HCT116 (cell line): ENCODE measurements around the gene SFR1. TPM values are rescaled to one million over a fixed set of nuclear protein-coding genes. Genes with fewer than 3 reads are reported as not detected.

ENCODE experiments used
- ATAC-seq: fragments of 200-7000 bp; cut with Tn5 transposase; 2 replicates; pipeline ENCODE4 v1.9.1; 2020; ENCODE audit warnings: mild to moderate bottlenecking, moderate library complexity
- BruUV-seq: library from RNA; stranded (reverse); fragments of 400-500 nt; replicated peaks from 2 replicates; lab custom pipeline; 2021; lab: Mats Ljungman, UMichigan
- CTCF ChIA-PET: fragments of 300-600 bp; sonication (Branson Sonifier 250); formaldehyde crosslinking; loops from one replicate; lab custom pipeline; 2021; ENCODE audit warnings: antibody characterized with exemption; lab: Charles Lee
- POLR2A ChIA-PET: fragments of 300-600, 350-600 bp; sonication (Branson Sonifier 250); formaldehyde crosslinking; loops from one replicate; lab custom pipeline; 2021; ENCODE audit warnings: antibody characterized with exemption; lab: Charles Lee
- RAD21 ChIA-PET, 2 experiments: fragments of 300-600 bp; sonication (Branson Sonifier 250); formaldehyde crosslinking; loops; one replicate each; lab custom pipeline; 2023; ENCODE audit warnings: low total read pairs in 2 of 2; ENCODE audit not compliant: uncharacterized antibody in 2 of 2, unreplicated experiment in 2 of 2, low non-redundant PET in 1 of 2; lab: Charles Lee
- DNase-seq: peaks from one replicate; pipeline ENCODE4 v3.0.0-alpha.2; 2010; ENCODE audit warnings: low read depth, low spot score
- H2AFZ ChIP-seq: fragments of 200-600 bp; shearing (Covaris generic), sonication (generic); 2 replicates; pipeline ENCODE4 v1.6.1; 2017; ENCODE audit warnings: low read depth, mixed run types, mixed read lengths, antibody characterized with exemption, low read length; ENCODE audit not compliant: poor library complexity, severe bottlenecking
- H3K27ac ChIP-seq: 2 replicates; pipeline ENCODE4 v1.5.1; 2012; ENCODE audit warnings: low read depth, low read length
- H3K27me3 ChIP-seq: fragments of 200-600 bp; sonication (generic); 2 replicates; pipeline ENCODE4 v1.6.1; 2016; ENCODE audit warnings: mixed run types, low read length, mixed read lengths; ENCODE audit not compliant: insufficient read depth
- H3K36me3 ChIP-seq, 2 experiments: fragments of 200-500 bp in 1 of 2; fragments of 200-600 bp in 1 of 2; sonication (Bioruptor generic) in 1 of 2; sonication (generic) in 1 of 2; 2 replicates each; pipeline versions ENCODE4 v1.5.1 to v1.6.1; 2014 to 2016; ENCODE audit warnings: low read length in 2 of 2, inconsistent platforms in 1 of 2, mixed read lengths in 1 of 2, mixed run types in 1 of 2; ENCODE audit not compliant: insufficient read depth in 2 of 2, control insufficient read depth in 1 of 2
- H3K4me1 ChIP-seq, 2 experiments: fragments of 200-600 bp in 1 of 2; sonication (generic) in 1 of 2; 2 replicates each; pipeline versions ENCODE4 v1.5.1 to v1.6.1; 2012 to 2017; ENCODE audit warnings: low read length in 2 of 2, inconsistent platforms in 1 of 2, mild to moderate bottlenecking in 1 of 2, mixed read lengths in 1 of 2, mixed run types in 1 of 2, moderate library complexity in 1 of 2; ENCODE audit not compliant: insufficient read depth in 2 of 2, control insufficient read depth in 1 of 2
- H3K4me2 ChIP-seq: fragments of 200-600 bp; sonication (generic); 2 replicates; pipeline ENCODE4 v1.6.1; 2017; ENCODE audit warnings: mixed run types, low read length, mixed read lengths
- H3K4me3 ChIP-seq, 2 experiments: fragments of 200-600 bp in 1 of 2; sonication (generic) in 1 of 2; replicated peaks in 1 of 2; 2 replicates each; pipeline ENCODE4 v1.5.1; 2011 to 2016; ENCODE audit warnings: low read length in 2 of 2, control low read depth in 1 of 2, low read depth in 1 of 2, mild to moderate bottlenecking in 1 of 2, mixed read lengths in 1 of 2, mixed run types in 1 of 2
- H3K79me2 ChIP-seq: fragments of 200-600 bp; sonication (generic); 2 replicates; pipeline ENCODE4 v1.6.1; 2017; ENCODE audit warnings: mild to moderate bottlenecking, mixed run types, low read length, moderate library complexity, mixed read lengths; ENCODE audit not compliant: insufficient read depth
- H3K9ac ChIP-seq: fragments of 200-600 bp; sonication (generic); 2 replicates; pipeline ENCODE4 v1.6.1; 2016; ENCODE audit warnings: low read length, mixed read lengths
- H3K9me2 ChIP-seq: fragments of 200-600 bp; sonication (generic), shearing (Covaris generic); 2 replicates; pipeline ENCODE4 v1.6.1; 2017; ENCODE audit warnings: mixed run types, mild to moderate bottlenecking, moderate library complexity; ENCODE audit not compliant: insufficient read depth
- H3K9me3 ChIP-seq, 2 experiments: fragments of 200-500 bp in 1 of 2; fragments of 200-600 bp in 1 of 2; sonication (Bioruptor generic) in 1 of 2; sonication (generic) in 1 of 2; 2 replicates each; pipeline ENCODE4 v1.6.1; 2014 to 2017; ENCODE audit warnings: low read length in 2 of 2, mixed read lengths in 2 of 2, inconsistent platforms in 1 of 2, low read depth in 1 of 2, mild to moderate bottlenecking in 1 of 2, mixed run types in 1 of 2, moderate library complexity in 1 of 2; ENCODE audit not compliant: control insufficient read depth in 1 of 2, insufficient read depth in 1 of 2
- H4K20me1 ChIP-seq: fragments of 200-600 bp; sonication (generic), shearing (Covaris generic); 2 replicates; pipeline ENCODE4 v1.6.1; 2017; ENCODE audit warnings: mixed run types, mild to moderate bottlenecking, moderate library complexity; ENCODE audit not compliant: insufficient read depth
- CEBPB ChIP-seq: IDR thresholded peaks from 2 replicates; pipeline ENCODE4 v1.6.1; 2012; ENCODE audit warnings: low read depth
- POLR2AphosphoS5 ChIP-seq: IDR thresholded peaks from 2 replicates; pipeline ENCODE4 v1.6.1; 2011; ENCODE audit warnings: mild to moderate bottlenecking, low read depth, low read length, moderate library complexity
- TCF7L2 ChIP-seq: IDR thresholded peaks from 2 replicates; pipeline ENCODE4 v1.7.0; 2011; ENCODE audit warnings: borderline replicate concordance, inconsistent platforms; ENCODE audit not compliant: insufficient read depth, insufficient read length; ENCODE audit errors: extremely low read depth
- YY1 ChIP-seq: IDR thresholded peaks from 2 replicates; pipeline ENCODE4 v1.6.1; 2011; ENCODE audit warnings: low read length, low read depth, moderate library complexity, mild to moderate bottlenecking; ENCODE audit not compliant: insufficient replicate concordance; ENCODE audit errors: extremely low read depth
- ZBTB33 ChIP-seq: IDR thresholded peaks from 2 replicates; pipeline ENCODE4 v1.6.1; 2011; ENCODE audit warnings: mild to moderate bottlenecking, low read length, moderate library complexity; ENCODE audit not compliant: insufficient replicate concordance; ENCODE audit errors: extremely low read depth
- intact Hi-C: fragments of 100-400 bp; cut with micrococcal nuclease; formaldehyde crosslinking; loops from 2 replicates; pipeline ENCODE4 v1.10.0; 2022
- total RNA-seq: library from RNA; stranded (reverse); gene quantifications from one replicate; pipeline ENCODE4 v1.2.1, GENCODE V29; 2021; ENCODE audit not compliant: unreplicated experiment

Gene SFR1
- total RNA-seq, 1 experiment from 2014 or later: 38.5 TPM

GRCh38 chr10:104113376-104113956, 8.5 kb upstream of the SFR1 start (continued):
- TF ChIP-seq ZBTB33: no peak

- H3K4me3 ChIP-seq: peak overlapping the region in 1 of 2 experiments; percentile 37
- TF ChIP-seq ZBTB33: peak; percentile 52
- peak; percentile 78 for TF ChIP-seq POLR2AphosphoS5
- peak; percentile 78 for TF ChIP-seq YY1
- TF ChIP-seq CEBPB: no peak
- TF ChIP-seq TCF7L2: peak; percentile 54
- ChIA-PET RAD21 (no interaction called here), CTCF (interaction anchor here (0.6 to 1.6 kb wide), 4 partner anchors 17 to 180 kb away, joined by 3 to 4 read pairs (median 3); no protein-coding TSS in a partner anchor), POLR2A (interaction anchor here (0.7 to 1.8 kb wide), 6 partner anchors 8 to 209 kb away, joined by 3 to 13 read pairs (median 4); no protein-coding TSS in a partner anchor)
- H3K79me2 ChIP-seq: peaks cover 8% of the 10 kb centered on the region
- no peaks in the 10 kb centered on the region for H4K20me1 ChIP-seq
- no TSS peak for BruUV-seq
- H3K9ac ChIP-seq: peak overlapping the region; percentile 89
- peak overlapping the region; percentile 96 for H3K27ac ChIP-seq
- intact Hi-C loops: no loop called here
- no peaks in the 10 kb centered on the region for H3K27me3 ChIP-seq
- no peaks in the 10 kb centered on the region for H3K9me2 ChIP-seq
- H3K9me3 ChIP-seq: no peaks in the 10 kb centered on the region
- peak overlapping the region; percentile 89 for H3K4me2 ChIP-seq
- DNase-seq: peak; percentile 98
- ATAC-seq: peak; percentile 59
- H3K36me3 ChIP-seq: no peaks in the 10 kb centered on the region
- peaks cover 47 to 78% of the 10 kb centered on the region in 2 experiments for H3K4me1 ChIP-seq
- no peak overlapping the region for H2AFZ ChIP-seq
Measured at GRCh38 chr10:104117839-104118323, 4.1 kb upstream of the SFR1 start.
